Mononuclear cell (primary cell): Measurements from ENCODE around the gene LRRC74A. TPM values are rescaled to one million over a fixed set of nuclear protein-coding genes. Genes with fewer than 3 reads are reported as not detected.

Experiments used
- H3K27me3 ChIP-seq: 2 replicates; pipeline ENCODE4 v1.6.0; 2011; ENCODE audit warnings: low read length, control low read depth; ENCODE audit not compliant: insufficient read depth
- H3K4me1 ChIP-seq: 2 replicates; pipeline ENCODE4 v1.5.1; 2011; ENCODE audit warnings: mild to moderate bottlenecking, low read length, control low read depth; ENCODE audit not compliant: insufficient read depth
- H3K4me3 ChIP-seq: 2 replicates; pipeline ENCODE4 v1.5.1; 2011; ENCODE audit warnings: mild to moderate bottlenecking, low read length, moderate library complexity
- H3K9me3 ChIP-seq: 2 replicates; pipeline ENCODE4 v1.5.1; 2011; ENCODE audit warnings: low read depth, mild to moderate bottlenecking, control low read depth, low read length
- total RNA-seq: library from RNA; depleted of rRNA; stranded (reverse); fragments of >200 nt; gene quantifications from one replicate; pipeline ENCODE4 v1.2.3, GENCODE V29; 2012

Gene LRRC74A
- total RNA-seq, result not detected

- Histone ChIP-seq H3K4me3 (no peak within 1 kb of the TSS), H3K9me3 (no peaks in the 10 kb centered on the region), H3K27me3 (no peaks in the 10 kb centered on the region), H3K4me1 (peaks cover 4% of the 10 kb centered on the region)
Observed at GRCh38 chr14:76826122-76826521, at the start of gene LRRC74A. TSS of gene LRRC74A (plus strand) at chr14:76826408. CDS start at chr14:76826698, 290 bp downstream.

GRCh38 chr14:76776428-76777251, 49.6 kb upstream of the LRRC74A start:
- Histone ChIP-seq H3K4me3 (no peak overlapping the region), H3K9me3 (no peaks in the 10 kb centered on the region), H3K4me1 (peaks cover 49% of the 10 kb centered on the region), H3K27me3 (no peaks in the 10 kb centered on the region)

- Histone ChIP-seq H3K27me3 (no peaks in the 10 kb centered on the region), H3K4me1 (peaks cover 49% of the 10 kb centered on the region), H3K4me3 (no peak overlapping the region), H3K9me3 (no peaks in the 10 kb centered on the region)
Observed at GRCh38 chr14:76777721-76778120, 48.5 kb upstream of the LRRC74A start.

GRCh38 chr14:76778546-76779215, 47.5 kb upstream of the LRRC74A start:
- peaks cover 45% of the 10 kb centered on the region for H3K4me1 ChIP-seq
- H3K9me3 ChIP-seq, result no peaks in the 10 kb centered on the region

GRCh38 chr14:76779221-76780057, 46.8 kb upstream of the LRRC74A start:
- no peaks in the 10 kb centered on the region for H3K9me3 ChIP-seq
- H3K4me1 ChIP-seq, result peaks cover 43% of the 10 kb centered on the region
- H3K4me3 ChIP-seq, result no peak overlapping the region
- H3K27me3 ChIP-seq, result no peaks in the 10 kb centered on the region

More at GRCh38 chr14:76778546-76779215, 47.5 kb upstream of the LRRC74A start:
- H3K4me3 ChIP-seq, result no peak overlapping the region
- H3K27me3 ChIP-seq, result no peaks in the 10 kb centered on the region

GRCh38 chr14:76780058-76780345, 46.2 kb upstream of the LRRC74A start:
- peaks cover 39% of the 10 kb centered on the region for H3K4me1 ChIP-seq
- H3K9me3 ChIP-seq, result no peaks in the 10 kb centered on the region
- H3K4me3 ChIP-seq, result no peak overlapping the region
- no peaks in the 10 kb centered on the region for H3K27me3 ChIP-seq

- Histone ChIP-seq H3K9me3 (no peaks in the 10 kb centered on the region), H3K4me3 (no peak overlapping the region), H3K4me1 (peaks cover 39% of the 10 kb centered on the region), H3K27me3 (no peaks in the 10 kb centered on the region)
Observed at GRCh38 chr14:76780360-76780759, 45.8 kb upstream of the LRRC74A start.

- H3K4me1 ChIP-seq, result peaks cover 39% of the 10 kb centered on the region
- H3K27me3 ChIP-seq, result no peaks in the 10 kb centered on the region
- H3K4me3 ChIP-seq, result no peak overlapping the region
- H3K9me3 ChIP-seq, result no peaks in the 10 kb centered on the region
Observed at GRCh38 chr14:76780875-76781647, 45.1 kb upstream of the LRRC74A start.

- Histone ChIP-seq H3K27me3 (no peaks in the 10 kb centered on the region), H3K4me1 (peaks cover 34% of the 10 kb centered on the region), H3K4me3 (no peak overlapping the region), H3K9me3 (no peaks in the 10 kb centered on the region)
Observed at GRCh38 chr14:76781648-76782051, 44.6 kb upstream of the LRRC74A start.

GRCh38 chr14:76782115-76782884, 43.9 kb upstream of the LRRC74A start:
- H3K9me3 ChIP-seq, result no peaks in the 10 kb centered on the region
- no peaks in the 10 kb centered on the region for H3K27me3 ChIP-seq
- H3K4me3 ChIP-seq, result no peak overlapping the region
- peaks cover 28% of the 10 kb centered on the region for H3K4me1 ChIP-seq

GRCh38 chr14:76782885-76783566, 43.2 kb upstream of the LRRC74A start:
- Histone ChIP-seq H3K4me1 (peaks cover 24% of the 10 kb centered on the region), H3K4me3 (no peak overlapping the region), H3K27me3 (no peaks in the 10 kb centered on the region), H3K9me3 (no peaks in the 10 kb centered on the region)

- no peak overlapping the region for H3K4me3 ChIP-seq
- H3K4me1 ChIP-seq, result peaks cover 24% of the 10 kb centered on the region
- H3K9me3 ChIP-seq, result no peaks in the 10 kb centered on the region
- H3K27me3 ChIP-seq, result no peaks in the 10 kb centered on the region
Observed at GRCh38 chr14:76784266-76784874, 41.8 kb upstream of the LRRC74A start.

- H3K27me3 ChIP-seq, result no peaks in the 10 kb centered on the region
- H3K4me1 ChIP-seq, result peaks cover 24% of the 10 kb centered on the region
- no peak overlapping the region for H3K4me3 ChIP-seq
Observed at GRCh38 chr14:76784881-76785280, 41.3 kb upstream of the LRRC74A start.

More at GRCh38 chr14:76784881-76785280, 41.3 kb upstream of the LRRC74A start:
- H3K9me3 ChIP-seq, result no peaks in the 10 kb centered on the region
